HEK293T (cell line): ENCODE data around the gene IL22RA1.

Source experiments
- CTCF ChIA-PET: fragments of 350-600 bp; formaldehyde crosslinking; extraction: SDS; loops from one replicate; lab custom pipeline; 2021; ENCODE audit warnings: antibody characterized with exemption, inconsistent platforms; lab: Yijun Ruan, JAX
- POLR2A ChIA-PET: fragments of 350-600 bp; formaldehyde crosslinking; extraction: SDS; loops from one replicate; lab custom pipeline; 2020; ENCODE audit warnings: antibody characterized with exemption, inconsistent platforms; lab: Yijun Ruan, JAX
- DNase-seq: peaks from one replicate; pipeline ENCODE4 v3.0.0; 2012; ENCODE audit warnings: mixed read lengths; ENCODE audit errors: extremely low spot score
- ARNT ChIP-seq: fragments of 450-650 bp; IDR thresholded peaks from 2 replicates; pipeline ENCODE4 v1.6.1; 2017; ENCODE audit warnings: mild to moderate bottlenecking
- BHLHE40 ChIP-seq: fragments of 450-650 bp; IDR thresholded peaks from 2 replicates; pipeline ENCODE4 v1.6.1; 2016; ENCODE audit warnings: mild to moderate bottlenecking, moderate library complexity, borderline replicate concordance
- CTBP1 ChIP-seq: fragments of 450-650 bp; IDR thresholded peaks from 2 replicates; pipeline ENCODE4 v1.6.1; 2016; ENCODE audit warnings: borderline replicate concordance
- ELF4 ChIP-seq: fragments of 450-650 bp; IDR thresholded peaks from 2 replicates; pipeline ENCODE4 v1.6.1; 2017; ENCODE audit warnings: antibody characterized with exemption
- FOXA1 ChIP-seq: fragments of 450-650 bp; IDR thresholded peaks from 2 replicates; pipeline ENCODE4 v1.6.1; 2016; ENCODE audit warnings: mild to moderate bottlenecking
- FOXK2 ChIP-seq: fragments of 450-650 bp; IDR thresholded peaks from 2 replicates; pipeline ENCODE4 v1.6.1; 2016; ENCODE audit warnings: mild to moderate bottlenecking
- FOXM1 ChIP-seq: fragments of 450-650 bp; IDR thresholded peaks from 2 replicates; pipeline ENCODE4 v1.6.1; 2017; ENCODE audit warnings: mild to moderate bottlenecking, borderline replicate concordance
- HDGF ChIP-seq: fragments of 450-650 bp; IDR thresholded peaks from 2 replicates; pipeline ENCODE4 v1.6.1; 2017; ENCODE audit warnings: antibody characterized with exemption, borderline replicate concordance
- L3MBTL2 ChIP-seq: fragments of 450-650 bp; conservative IDR thresholded peaks from 2 replicates; pipeline ENCODE4 v1.6.1; 2016; ENCODE audit warnings: mild to moderate bottlenecking
- LEF1 ChIP-seq: fragments of 450-650 bp; IDR thresholded peaks from 2 replicates; pipeline ENCODE4 v1.6.1; 2017; ENCODE audit warnings: mild to moderate bottlenecking, borderline replicate concordance
- NFRKB ChIP-seq: fragments of 450-650 bp; IDR thresholded peaks from 2 replicates; pipeline ENCODE4 v1.6.1; 2016; ENCODE audit warnings: mild to moderate bottlenecking, moderate library complexity
- SP1 ChIP-seq: fragments of 450-650 bp; IDR thresholded peaks from 2 replicates; pipeline ENCODE4 v1.6.1; 2017
- SUZ12 ChIP-seq: fragments of 450-650 bp; IDR thresholded peaks from 2 replicates; pipeline ENCODE4 v1.6.1; 2016; ENCODE audit warnings: mild to moderate bottlenecking
- TARDBP ChIP-seq: fragments of 450-650 bp; IDR thresholded peaks from 2 replicates; pipeline ENCODE4 v1.6.1; 2016
- ZNF384 ChIP-seq: fragments of 450-650 bp; IDR thresholded peaks from 2 replicates; pipeline ENCODE4 v1.6.1; 2016
- TF ChIP-seq, protein P1 (sequence below): fragments of 450-650 bp; IDR thresholded peaks from 2 replicates; pipeline ENCODE4 v1.6.1; 2016

The IL22RA1 gene

GRCh38 chr1:24096739-24097103 is 46.2 kb downstream of the IL22RA1 start:
- DNase-seq: no peak
- ChIA-PET POLR2A (no interaction called here), CTCF (no interaction called here)
- TF ChIP-seq SUZ12 (no peak), BHLHE40 (no peak), CTBP1 (no peak), SP1 (no peak), FOXK2 (no peak), LEF1 (no peak), HDGF (no peak), NFRKB (no peak), ARNT (no peak), ZNF384 (no peak), FOXM1 (no peak)
- TF ChIP-seq, protein P1, sequence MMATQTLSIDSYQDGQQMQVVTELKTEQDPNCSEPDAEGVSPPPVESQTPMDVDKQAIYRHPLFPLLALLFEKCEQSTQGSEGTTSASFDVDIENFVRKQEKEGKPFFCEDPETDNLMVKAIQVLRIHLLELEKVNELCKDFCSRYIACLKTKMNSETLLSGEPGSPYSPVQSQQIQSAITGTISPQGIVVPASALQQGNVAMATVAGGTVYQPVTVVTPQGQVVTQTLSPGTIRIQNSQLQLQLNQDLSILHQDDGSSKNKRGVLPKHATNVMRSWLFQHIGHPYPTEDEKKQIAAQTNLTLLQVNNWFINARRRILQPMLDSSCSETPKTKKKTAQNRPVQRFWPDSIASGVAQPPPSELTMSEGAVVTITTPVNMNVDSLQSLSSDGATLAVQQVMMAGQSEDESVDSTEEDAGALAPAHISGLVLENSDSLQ: no peak

GRCh38 chr1:24096009-24096738 is 46.8 kb downstream of the IL22RA1 start:
- TF ChIP-seq ELF4 (no peak), FOXM1 (no peak), SUZ12 (no peak), ARNT (no peak), L3MBTL2 (no peak), NFRKB (no peak)
- ChIA-PET POLR2A (no interaction called here), CTCF (no interaction called here)
- no peak for DNase-seq

DNA sequence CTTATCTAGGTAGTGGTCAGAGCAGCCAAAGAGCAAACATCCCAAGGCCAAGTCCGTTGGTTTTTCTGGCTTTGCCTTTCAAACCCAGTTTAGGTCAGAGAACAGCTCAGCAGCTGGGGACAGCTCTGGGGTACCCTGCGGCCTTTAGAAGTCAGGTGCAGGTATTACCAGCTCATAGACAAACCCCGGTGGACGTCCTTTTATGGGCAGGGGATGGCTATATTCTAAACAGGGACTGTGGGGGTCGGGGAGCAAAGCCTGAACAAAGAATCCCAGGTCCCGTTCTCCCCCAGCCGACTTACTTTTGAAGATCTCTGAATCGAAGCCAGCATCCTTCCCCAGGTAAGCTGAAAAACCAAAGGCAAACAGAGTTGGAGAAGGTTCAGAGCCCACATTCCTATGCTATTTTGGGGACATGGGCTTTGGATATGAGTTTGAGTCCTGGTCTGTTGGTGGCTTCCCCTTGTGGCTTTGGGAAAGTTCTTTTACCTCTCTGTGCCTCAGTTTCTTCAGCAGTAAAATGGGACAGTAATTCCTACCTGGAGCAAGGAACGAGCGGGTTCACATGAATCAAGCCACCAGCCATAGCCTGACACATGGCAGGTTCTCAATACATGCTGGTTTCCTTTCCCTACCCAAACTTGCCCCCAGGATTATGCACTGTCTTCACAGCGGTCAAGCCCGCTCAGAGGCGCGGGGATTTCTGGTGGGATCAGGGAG is 47.6 kb downstream of the IL22RA1 start:
- no peak for DNase-seq
- TF ChIP-seq BHLHE40: no peak
- TF ChIP-seq FOXK2: no peak
- TF ChIP-seq LEF1: no peak
- TF ChIP-seq HDGF: no peak
- no peak for TF ChIP-seq ELF4
- no peak for TF ChIP-seq SP1
- TF ChIP-seq FOXA1: no peak
- TF ChIP-seq ZNF384: no peak
- no peak for TF ChIP-seq CTBP1
- no peak for TF ChIP-seq TARDBP
- POLR2A ChIA-PET: no interaction called here
- CTCF ChIA-PET: no interaction called here

DNA sequence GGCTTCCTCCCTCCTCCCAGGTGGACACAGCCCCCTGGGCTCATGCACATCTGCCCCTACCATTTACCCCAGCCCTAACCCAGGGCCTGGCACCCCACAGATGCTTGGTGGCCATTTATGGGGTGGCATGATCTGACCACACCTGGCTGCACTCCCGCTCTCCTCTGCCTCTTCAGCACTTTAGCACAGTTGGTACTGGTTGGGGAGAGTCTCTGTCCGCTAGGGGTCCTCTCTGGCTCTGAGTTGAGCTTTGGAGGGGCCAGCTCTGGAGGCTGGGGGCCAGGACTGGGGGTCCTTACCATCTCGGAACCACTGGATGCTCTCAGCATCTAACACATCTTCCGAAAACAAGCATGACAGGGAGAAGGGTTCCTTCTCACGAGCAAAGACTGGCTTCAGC is 48.4 kb downstream of the IL22RA1 start:
- CTCF ChIA-PET: no interaction called here
- POLR2A ChIA-PET: no interaction called here
- no peak for DNase-seq
- no peak for TF ChIP-seq ARNT
- TF ChIP-seq LEF1: no peak
- no peak for TF ChIP-seq SUZ12
- no peak for TF ChIP-seq BHLHE40
- TF ChIP-seq ZNF384: no peak
- TF ChIP-seq TARDBP: no peak
- TF ChIP-seq NFRKB: no peak
- TF ChIP-seq HDGF: no peak
- TF ChIP-seq, protein P1: no peak

DNA sequence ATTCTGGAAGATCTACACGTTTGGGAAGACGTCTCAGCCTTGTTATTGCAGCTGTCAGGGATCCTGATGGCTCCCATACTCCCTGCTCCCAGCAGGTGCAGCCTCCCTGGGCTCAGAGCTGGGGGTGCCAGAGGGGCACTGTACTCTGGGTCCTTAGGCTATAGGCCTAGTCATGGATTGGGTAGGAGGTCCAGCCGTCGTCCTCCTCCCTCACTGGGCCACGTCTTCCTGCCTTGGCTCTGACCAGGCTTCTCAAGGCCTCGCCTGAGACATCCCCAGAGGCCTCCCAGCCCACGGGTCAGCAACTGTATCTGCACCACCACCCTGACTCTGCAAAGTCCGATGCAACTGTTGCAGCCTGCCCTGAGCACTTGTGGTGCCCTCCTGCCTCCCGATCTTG is 49.2 kb downstream of the IL22RA1 start:
- no peak for TF ChIP-seq L3MBTL2
- TF ChIP-seq FOXA1: no peak
- TF ChIP-seq BHLHE40: no peak
- no peak for TF ChIP-seq TARDBP
- no peak for TF ChIP-seq NFRKB
- TF ChIP-seq ARNT: no peak
- TF ChIP-seq FOXK2: no peak
- no peak for TF ChIP-seq ELF4
- TF ChIP-seq, protein P1: no peak
- no peak for TF ChIP-seq HDGF
- TF ChIP-seq LEF1: no peak
- TF ChIP-seq SUZ12: no peak
- TF ChIP-seq ZNF384: no peak
- no peak for TF ChIP-seq SP1
- TF ChIP-seq CTBP1: no peak
- no peak for TF ChIP-seq FOXM1
- ChIA-PET POLR2A (no interaction called here), CTCF (no interaction called here)
- no peak for DNase-seq

GRCh38 chr1:24092979-24093378 is 50.0 kb downstream of the IL22RA1 start:
- CTCF ChIA-PET: no interaction called here
- TF ChIP-seq FOXM1: no peak
- TF ChIP-seq FOXA1: no peak
- no peak for TF ChIP-seq HDGF
- no peak for TF ChIP-seq LEF1
- TF ChIP-seq CTBP1: no peak
- no peak for TF ChIP-seq BHLHE40
- no peak for TF ChIP-seq SP1
- TF ChIP-seq TARDBP: no peak
- TF ChIP-seq ZNF384: no peak
- TF ChIP-seq, protein P1: no peak
- no peak for TF ChIP-seq ELF4
- TF ChIP-seq FOXK2: no peak
- no peak for TF ChIP-seq L3MBTL2
- no peak for TF ChIP-seq SUZ12
- no peak for TF ChIP-seq NFRKB
- no peak for TF ChIP-seq ARNT
- DNase-seq: no peak
- POLR2A ChIA-PET: no interaction called here
